Measurements from ENCODE around the gene LAS1L. TPM values are rescaled to one million over a fixed set of nuclear protein-coding genes. Genes with fewer than 3 reads are reported as not detected.

The LAS1L gene
- total and polyA plus RNA-seq, 2 donors (not counting 3 experiments of a cell fraction or from before 2014, with no cell fraction given): 22.9 to 34.2 TPM

DNA sequence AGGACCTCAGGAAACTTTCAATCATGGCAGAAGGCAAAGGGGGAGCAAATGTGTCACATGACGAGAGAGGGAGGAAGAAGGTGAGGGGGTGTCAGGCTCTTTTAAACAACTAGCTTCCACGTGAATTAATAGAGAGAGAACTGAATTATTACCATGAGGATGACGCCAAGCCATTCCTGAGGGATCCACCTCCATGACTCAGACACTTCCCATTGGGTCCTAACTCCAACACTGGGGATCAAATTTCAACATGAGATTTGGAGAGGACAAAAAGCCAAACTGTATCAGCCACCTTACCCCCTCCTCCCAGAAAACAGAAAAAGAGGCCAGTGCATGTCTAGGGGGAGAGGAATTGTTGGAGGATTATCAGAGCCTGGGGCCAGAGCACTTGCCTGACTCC lies 40.4 kb upstream of the LAS1L start:
- H3K4me1 ChIP-seq (ENCODE audit: control insufficient read depth, extremely low read depth, insufficient read depth, low read length): no peaks in the 10 kb centered on the region
- no peak overlapping the region for H3K4me3 ChIP-seq (replicated peaks in 1 of 3; ENCODE audit: insufficient read depth in 1 of 3, low read depth in 1 of 3, low read length in 3 of 3)
- dilution Hi-C loops (cut with MboI; ENCODE audit: extremely low pct_ligation_motif_present, low sequenced_read_pairs) (no loop called here), intact Hi-C loops (cut with micrococcal nuclease) (no loop called here)
- DNase-seq (ENCODE audit: low read depth, low spot score) (no peak), FAIRE-seq (no peak)
- H3K9ac ChIP-seq (replicated peaks; ENCODE audit: extremely low read depth, insufficient read depth, low read length): no peak overlapping the region
- H3K9me1 ChIP-seq (replicated peaks; ENCODE audit: control insufficient read depth, extremely low read depth, insufficient read depth, low read length): no peaks in the 10 kb centered on the region
- no peak overlapping the region for H3K27ac ChIP-seq (ENCODE audit: insufficient read depth, low read depth, low read length)
- H2AFZ ChIP-seq (ENCODE audit: low read depth, low read length): no peak overlapping the region
- H3K79me2 ChIP-seq (ENCODE audit: control insufficient read depth, insufficient read depth, low read length): no peaks in the 10 kb centered on the region
- no peaks in the 10 kb centered on the region for H4K20me1 ChIP-seq (replicated peaks; ENCODE audit: control insufficient read depth, extremely low read depth, insufficient read depth, low read length)
- no peak overlapping the region for H3K4me2 ChIP-seq (ENCODE audit: insufficient read depth, low read length)
- H3K9me3 ChIP-seq (replicated peaks; ENCODE audit: control insufficient read depth, insufficient read depth, low read length): no peaks in the 10 kb centered on the region
- POLR2A ChIA-PET: no interaction called here
- TF ChIP-seq, protein P1, sequence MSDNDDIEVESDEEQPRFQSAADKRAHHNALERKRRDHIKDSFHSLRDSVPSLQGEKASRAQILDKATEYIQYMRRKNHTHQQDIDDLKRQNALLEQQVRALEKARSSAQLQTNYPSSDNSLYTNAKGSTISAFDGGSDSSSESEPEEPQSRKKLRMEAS (IDR thresholded peaks at IDR 0.05; ENCODE audit: insufficient read depth, insufficient read length): no peak
- TF ChIP-seq, protein P2, sequence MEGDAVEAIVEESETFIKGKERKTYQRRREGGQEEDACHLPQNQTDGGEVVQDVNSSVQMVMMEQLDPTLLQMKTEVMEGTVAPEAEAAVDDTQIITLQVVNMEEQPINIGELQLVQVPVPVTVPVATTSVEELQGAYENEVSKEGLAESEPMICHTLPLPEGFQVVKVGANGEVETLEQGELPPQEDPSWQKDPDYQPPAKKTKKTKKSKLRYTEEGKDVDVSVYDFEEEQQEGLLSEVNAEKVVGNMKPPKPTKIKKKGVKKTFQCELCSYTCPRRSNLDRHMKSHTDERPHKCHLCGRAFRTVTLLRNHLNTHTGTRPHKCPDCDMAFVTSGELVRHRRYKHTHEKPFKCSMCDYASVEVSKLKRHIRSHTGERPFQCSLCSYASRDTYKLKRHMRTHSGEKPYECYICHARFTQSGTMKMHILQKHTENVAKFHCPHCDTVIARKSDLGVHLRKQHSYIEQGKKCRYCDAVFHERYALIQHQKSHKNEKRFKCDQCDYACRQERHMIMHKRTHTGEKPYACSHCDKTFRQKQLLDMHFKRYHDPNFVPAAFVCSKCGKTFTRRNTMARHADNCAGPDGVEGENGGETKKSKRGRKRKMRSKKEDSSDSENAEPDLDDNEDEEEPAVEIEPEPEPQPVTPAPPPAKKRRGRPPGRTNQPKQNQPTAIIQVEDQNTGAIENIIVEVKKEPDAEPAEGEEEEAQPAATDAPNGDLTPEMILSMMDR (IDR thresholded peaks at IDR 0.05; ENCODE audit: extremely low read depth in 1 of 2, insufficient read depth in 1 of 2, low read depth in 1 of 2, low read length in 2 of 2): no peak
- no peak for TF ChIP-seq GATA2 (IDR thresholded peaks at IDR 0.05; ENCODE audit: insufficient read depth, insufficient read length, low read depth, low read length)
- no peak for TF ChIP-seq JUN (IDR thresholded peaks at IDR 0.05; ENCODE audit: borderline replicate concordance, insufficient read depth, insufficient read length, low read depth)
- no peak for TF ChIP-seq POLR2AphosphoS5 (IDR thresholded peaks at IDR 0.05; ENCODE audit: insufficient read depth, low read depth, low read length)
- TF ChIP-seq EZH2 (IDR thresholded peaks at IDR 0.05; ENCODE audit: borderline replicate concordance, low read depth, low read length, severe bottlenecking): no peak
- TF ChIP-seq POLR2A (IDR thresholded peaks at IDR 0.05; ENCODE audit: low read depth, low read length): no peak
- TF ChIP-seq FOS (IDR thresholded peaks at IDR 0.05; ENCODE audit: borderline replicate concordance, insufficient read depth, low read length): no peak
- no peak for TF ChIP-seq MYC (IDR thresholded peaks at IDR 0.05; ENCODE audit: low read depth, low read length)
- H3K27me3 ChIP-seq (ENCODE audit: control insufficient read depth in 2 of 2, insufficient read depth in 2 of 2, low read length in 2 of 2): no peaks in the 10 kb centered on the region
- no peaks in the 10 kb centered on the region for H3K36me3 ChIP-seq (ENCODE audit: control insufficient read depth in 2 of 2, extremely low read depth in 1 of 2, insufficient read depth in 2 of 2, low read length in 2 of 2)
- no TSS peak for BruUV-seq (replicated peaks)
- CTCF ChIA-PET: no interaction called here

All from endothelial cell of umbilical vein (primary cell).